Panc1 (cell line): Measurements from ENCODE around the gene ABCC12. TPM values are rescaled to one million over a fixed set of nuclear protein-coding genes. Genes with fewer than 3 reads are reported as not detected.

Experiments
- ATAC-seq: fragments of 200-7000 bp; cut with Tn5 transposase; 2 replicates; pipeline ENCODE4 v1.9.1; 2020; ENCODE audit warnings: mild to moderate bottlenecking, moderate library complexity
- BruUV-seq: library from RNA; stranded (reverse); fragments of 400-500 nt; replicated peaks from 2 replicates; lab custom pipeline; 2021; lab: Mats Ljungman, UMichigan
- CTCF ChIA-PET: fragments of 300-600 bp; sonication (Branson Sonifier 250); formaldehyde crosslinking; loops from one replicate; lab custom pipeline; 2022; ENCODE audit warnings: antibody characterized with exemption; lab: Charles Lee
- POLR2A ChIA-PET: fragments of 300-600 bp; sonication (Branson Sonifier 250); formaldehyde crosslinking; loops from one replicate; lab custom pipeline; 2022; ENCODE audit warnings: antibody characterized with exemption; lab: Charles Lee
- DNase-seq: peaks from one replicate; pipeline ENCODE4 v3.0.0-alpha.2; 2010; ENCODE audit warnings: low read depth, low spot score
- H3K27ac ChIP-seq: 2 replicates; pipeline ENCODE4 v1.5.1; 2011; ENCODE audit warnings: mild to moderate bottlenecking, low read length, inconsistent platforms
- H3K27me3 ChIP-seq: fragments of 200-500 bp; sonication (Bioruptor generic); 2 replicates; pipeline ENCODE4 v1.6.0; 2014; ENCODE audit warnings: low read length, inconsistent platforms; ENCODE audit not compliant: control insufficient read depth, insufficient read depth
- H3K36me3 ChIP-seq: fragments of 200-500 bp; sonication (Bioruptor generic); 2 replicates; pipeline ENCODE4 v1.5.1; 2014; ENCODE audit warnings: inconsistent platforms, mild to moderate bottlenecking, low read length, moderate library complexity; ENCODE audit not compliant: control insufficient read depth, insufficient read depth
- H3K4me1 ChIP-seq: 2 replicates; pipeline ENCODE4 v1.5.1; 2011; ENCODE audit warnings: inconsistent platforms, mild to moderate bottlenecking, low read length, moderate library complexity; ENCODE audit not compliant: control insufficient read depth, insufficient read depth
- H3K4me3 ChIP-seq, 2 experiments: 2 replicates each; pipeline ENCODE4 v1.5.1; 2011 to 2012; ENCODE audit warnings: low read depth in 2 of 2, low read length in 2 of 2, mild to moderate bottlenecking in 2 of 2, inconsistent platforms in 1 of 2, moderate library complexity in 1 of 2
- H3K9me3 ChIP-seq: fragments of 200-500 bp; sonication (Bioruptor generic); 2 replicates; pipeline ENCODE4 v1.5.1; 2014; ENCODE audit warnings: low read depth, mild to moderate bottlenecking, inconsistent platforms, low read length, moderate library complexity; ENCODE audit not compliant: control insufficient read depth, insufficient read depth
- POLR2AphosphoS5 ChIP-seq: IDR thresholded peaks from 2 replicates; pipeline ENCODE4 v1.6.1; 2012; ENCODE audit warnings: mild to moderate bottlenecking, low read depth, low read length, moderate library complexity
- SIN3A ChIP-seq: IDR thresholded peaks from 2 replicates; pipeline ENCODE4 v1.6.1; 2012; ENCODE audit warnings: low read depth, mild to moderate bottlenecking, low read length, moderate library complexity, borderline replicate concordance; ENCODE audit not compliant: insufficient read depth
- TCF7L2 ChIP-seq: IDR thresholded peaks from 2 replicates; pipeline ENCODE4 v1.6.1; 2011; ENCODE audit warnings: mild to moderate bottlenecking, low read depth, low read length, inconsistent platforms
- in situ Hi-C: cut with HindIII; loops from 2 replicates; pipeline ENCODE4 v1.10.0; 2016; ENCODE audit warnings: low sequenced_read_pairs, low pct_unique_long_range_greater_than_20kb
- intact Hi-C: fragments of 100-400 bp; cut with micrococcal nuclease; formaldehyde crosslinking; loops from one replicate; pipeline ENCODE4 v1.10.0; 2022; ENCODE audit not compliant: unreplicated experiment
- total RNA-seq: library from RNA; stranded (reverse); gene quantifications from one replicate; pipeline ENCODE4 v1.2.1, GENCODE V29; 2021; ENCODE audit not compliant: unreplicated experiment
- TF ChIP-seq, protein P1 (sequence below): fragments of 450-650 bp; IDR thresholded peaks from 2 replicates; pipeline ENCODE4 v1.5.1; 2017; ENCODE audit warnings: mild to moderate bottlenecking
- TF ChIP-seq, protein P2 (sequence below), 2 experiments: IDR thresholded peaks; 2 replicates each; pipeline ENCODE4 v1.6.1; 2011 to 2012; ENCODE audit warnings: low read depth in 2 of 2, control low read depth in 1 of 2, low read length in 1 of 2, mild to moderate bottlenecking in 1 of 2, moderate library complexity in 1 of 2; ENCODE audit not compliant: insufficient read depth in 1 of 2

ABCC12 gene
- total RNA-seq, 1 experiment from 2014 or later, result not detected

DNA sequence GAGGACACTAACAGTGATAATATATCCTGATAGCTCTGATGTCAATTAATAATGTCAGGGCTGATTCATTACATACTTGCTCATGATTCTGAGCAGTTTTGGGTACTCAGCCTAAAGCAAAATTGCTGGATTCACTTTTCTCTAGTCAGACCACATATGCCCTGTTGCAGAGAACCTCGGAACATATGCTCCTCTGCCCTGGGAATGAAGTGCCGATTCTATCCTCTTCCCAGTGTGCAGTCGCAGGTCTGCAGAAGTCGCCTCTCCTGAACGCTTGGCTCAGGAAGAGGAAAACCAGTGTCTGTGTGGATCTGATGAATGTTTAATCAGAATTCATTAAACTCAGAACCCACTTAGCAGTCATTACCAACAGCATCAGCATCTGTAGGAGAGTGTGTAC, 34.5 kb downstream of the ABCC12 start:
- H3K27ac ChIP-seq, result no peak overlapping the region; the same call in 1 of the 2 replicates
- H3K9me3 ChIP-seq, result no peaks in the 10 kb centered on the region
- no peak for TF ChIP-seq SIN3A
- TF ChIP-seq, protein P1, sequence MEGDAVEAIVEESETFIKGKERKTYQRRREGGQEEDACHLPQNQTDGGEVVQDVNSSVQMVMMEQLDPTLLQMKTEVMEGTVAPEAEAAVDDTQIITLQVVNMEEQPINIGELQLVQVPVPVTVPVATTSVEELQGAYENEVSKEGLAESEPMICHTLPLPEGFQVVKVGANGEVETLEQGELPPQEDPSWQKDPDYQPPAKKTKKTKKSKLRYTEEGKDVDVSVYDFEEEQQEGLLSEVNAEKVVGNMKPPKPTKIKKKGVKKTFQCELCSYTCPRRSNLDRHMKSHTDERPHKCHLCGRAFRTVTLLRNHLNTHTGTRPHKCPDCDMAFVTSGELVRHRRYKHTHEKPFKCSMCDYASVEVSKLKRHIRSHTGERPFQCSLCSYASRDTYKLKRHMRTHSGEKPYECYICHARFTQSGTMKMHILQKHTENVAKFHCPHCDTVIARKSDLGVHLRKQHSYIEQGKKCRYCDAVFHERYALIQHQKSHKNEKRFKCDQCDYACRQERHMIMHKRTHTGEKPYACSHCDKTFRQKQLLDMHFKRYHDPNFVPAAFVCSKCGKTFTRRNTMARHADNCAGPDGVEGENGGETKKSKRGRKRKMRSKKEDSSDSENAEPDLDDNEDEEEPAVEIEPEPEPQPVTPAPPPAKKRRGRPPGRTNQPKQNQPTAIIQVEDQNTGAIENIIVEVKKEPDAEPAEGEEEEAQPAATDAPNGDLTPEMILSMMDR, result no peak
- TF ChIP-seq POLR2AphosphoS5, result no peak
- TF ChIP-seq TCF7L2, result no peak
- TF ChIP-seq, protein P2, sequence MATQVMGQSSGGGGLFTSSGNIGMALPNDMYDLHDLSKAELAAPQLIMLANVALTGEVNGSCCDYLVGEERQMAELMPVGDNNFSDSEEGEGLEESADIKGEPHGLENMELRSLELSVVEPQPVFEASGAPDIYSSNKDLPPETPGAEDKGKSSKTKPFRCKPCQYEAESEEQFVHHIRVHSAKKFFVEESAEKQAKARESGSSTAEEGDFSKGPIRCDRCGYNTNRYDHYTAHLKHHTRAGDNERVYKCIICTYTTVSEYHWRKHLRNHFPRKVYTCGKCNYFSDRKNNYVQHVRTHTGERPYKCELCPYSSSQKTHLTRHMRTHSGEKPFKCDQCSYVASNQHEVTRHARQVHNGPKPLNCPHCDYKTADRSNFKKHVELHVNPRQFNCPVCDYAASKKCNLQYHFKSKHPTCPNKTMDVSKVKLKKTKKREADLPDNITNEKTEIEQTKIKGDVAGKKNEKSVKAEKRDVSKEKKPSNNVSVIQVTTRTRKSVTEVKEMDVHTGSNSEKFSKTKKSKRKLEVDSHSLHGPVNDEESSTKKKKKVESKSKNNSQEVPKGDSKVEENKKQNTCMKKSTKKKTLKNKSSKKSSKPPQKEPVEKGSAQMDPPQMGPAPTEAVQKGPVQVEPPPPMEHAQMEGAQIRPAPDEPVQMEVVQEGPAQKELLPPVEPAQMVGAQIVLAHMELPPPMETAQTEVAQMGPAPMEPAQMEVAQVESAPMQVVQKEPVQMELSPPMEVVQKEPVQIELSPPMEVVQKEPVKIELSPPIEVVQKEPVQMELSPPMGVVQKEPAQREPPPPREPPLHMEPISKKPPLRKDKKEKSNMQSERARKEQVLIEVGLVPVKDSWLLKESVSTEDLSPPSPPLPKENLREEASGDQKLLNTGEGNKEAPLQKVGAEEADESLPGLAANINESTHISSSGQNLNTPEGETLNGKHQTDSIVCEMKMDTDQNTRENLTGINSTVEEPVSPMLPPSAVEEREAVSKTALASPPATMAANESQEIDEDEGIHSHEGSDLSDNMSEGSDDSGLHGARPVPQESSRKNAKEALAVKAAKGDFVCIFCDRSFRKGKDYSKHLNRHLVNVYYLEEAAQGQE (IDR thresholded peaks at IDR 0.05; ENCODE audit: insufficient read depth in 1 of 2, low read depth in 2 of 2, low read length in 1 of 2), result no peak
- in situ Hi-C loops (no loop called here), intact Hi-C loops (no loop called here)
- no peaks in the 10 kb centered on the region for H3K36me3 ChIP-seq
- DNase-seq (no peak), ATAC-seq (no peak)
- CTCF ChIA-PET, result no interaction called here
- no peak overlapping the region for H3K4me3 ChIP-seq
- BruUV-seq, result no TSS peak
- H3K4me1 ChIP-seq, result peaks cover 18% of the 10 kb centered on the region
- H3K27me3 ChIP-seq, result no peaks in the 10 kb centered on the region
- POLR2A ChIA-PET, result no interaction called here

DNA sequence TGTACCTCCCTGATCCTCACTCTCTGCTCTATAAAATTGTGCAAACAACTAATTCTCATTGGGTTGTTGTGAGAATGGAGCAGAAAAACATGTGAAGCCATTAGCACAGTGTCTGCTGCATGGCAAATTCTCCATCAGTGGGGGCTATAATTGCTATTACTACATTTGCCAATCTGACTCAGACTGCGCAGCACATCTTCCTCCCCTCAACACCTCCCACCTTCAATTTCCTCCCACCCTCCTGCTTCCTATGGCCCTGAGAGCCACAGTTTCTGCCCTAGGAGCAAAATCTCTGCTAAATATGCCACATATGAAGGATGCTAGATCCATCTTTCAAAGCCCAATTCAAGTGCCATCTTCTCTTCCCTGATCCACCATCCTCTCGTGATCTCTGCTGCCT, 37.0 kb downstream of the ABCC12 start:
- H3K9me3 ChIP-seq, result no peaks in the 10 kb centered on the region
- in situ Hi-C loops (no loop called here), intact Hi-C loops (no loop called here)
- DNase-seq (no peak), ATAC-seq (no peak)
- peaks cover 6% of the 10 kb centered on the region for H3K4me1 ChIP-seq
- BruUV-seq, result no TSS peak
- no peaks in the 10 kb centered on the region for H3K27me3 ChIP-seq
- H3K4me3 ChIP-seq, result no peak overlapping the region
- H3K27ac ChIP-seq, result no peak overlapping the region
- CTCF ChIA-PET, result no interaction called here
- POLR2A ChIA-PET, result no interaction called here
- no peaks in the 10 kb centered on the region for H3K36me3 ChIP-seq
- TF ChIP-seq, protein P1, result no peak
- TF ChIP-seq SIN3A, result no peak
- no peak for TF ChIP-seq TCF7L2
- TF ChIP-seq POLR2AphosphoS5, result no peak
- TF ChIP-seq, protein P2 (IDR thresholded peaks at IDR 0.05; ENCODE audit: insufficient read depth in 1 of 2, low read depth in 2 of 2, low read length in 1 of 2), result no peak
